ENCODE results near the gene FTO.

The FTO gene

DNA sequence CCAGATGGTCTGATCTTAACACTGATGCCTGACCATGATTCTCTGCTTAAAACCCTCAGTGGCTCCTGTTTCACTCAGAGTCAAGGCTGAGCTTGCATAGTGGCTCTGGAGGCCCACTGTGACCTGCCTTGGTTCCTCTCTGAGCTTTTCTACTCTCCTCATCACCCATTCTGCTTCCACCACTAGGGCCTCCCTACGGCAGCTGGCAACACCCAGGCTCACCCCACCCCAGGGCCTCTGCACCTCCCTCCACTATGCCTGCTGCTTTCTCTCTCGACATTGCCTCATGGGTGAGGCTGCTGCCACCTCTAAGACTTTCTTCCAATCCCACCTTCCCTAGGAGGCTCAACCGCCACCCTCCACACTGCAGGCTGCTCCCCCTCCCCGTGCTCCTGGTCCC lies 455.0 kb downstream of the FTO start:
- Histone ChIP-seq H3K27me3 (replicated peaks; ENCODE audit: insufficient read depth, low read length) (no peaks in the 10 kb centered on the region), H4K20me1 (ENCODE audit: insufficient read depth, low read length) (no peaks in the 10 kb centered on the region), H3K9me3 (replicated peaks; ENCODE audit: insufficient read depth, low read length) (no peaks in the 10 kb centered on the region), H3K9ac (ENCODE audit: low read length) (no peak overlapping the region), H3F3A (ENCODE audit: insufficient read depth, low read length) (no peaks in the 10 kb centered on the region), H3K4me3 (ENCODE audit: low read length) (no peak overlapping the region), H3K4me1 (ENCODE audit: low read length) (no peaks in the 10 kb centered on the region), H2AFZ (ENCODE audit: low read length) (no peak overlapping the region), H3K27ac (ENCODE audit: low read length) (no peak overlapping the region), H3K4me2 (ENCODE audit: low read depth, low read length) (no peak overlapping the region), H3K9me2 (replicated peaks; ENCODE audit: insufficient read depth, low read length) (no peaks in the 10 kb centered on the region), H3K36me3 (replicated peaks; ENCODE audit: insufficient read depth, low read length) (no peaks in the 10 kb centered on the region), H3K79me2 (ENCODE audit: low read length) (no peaks in the 10 kb centered on the region)
- DNase-seq: no peak
- TF ChIP-seq EZH2phosphoT487 (IDR thresholded peaks at IDR 0.05; ENCODE audit: low read length) (no peak), EZH2 (optimal IDR thresholded peaks at IDR 0.05; ENCODE audit: low read depth, low read length) (no peak), CTCF (IDR thresholded peaks at IDR 0.05; ENCODE audit: low read length) (no peak)

GRCh38 chr16:54159490-54160080 lies 455.6 kb downstream of the FTO start:
- no peaks in the 10 kb centered on the region for H3K27me3 ChIP-seq (replicated peaks; ENCODE audit: insufficient read depth, low read length)
- no peaks in the 10 kb centered on the region for H3K9me3 ChIP-seq (replicated peaks; ENCODE audit: insufficient read depth, low read length)
- H3K79me2 ChIP-seq (ENCODE audit: low read length): no peaks in the 10 kb centered on the region
- H2AFZ ChIP-seq (ENCODE audit: low read length): no peak overlapping the region
- no peak for DNase-seq
- no peaks in the 10 kb centered on the region for H3K36me3 ChIP-seq (replicated peaks; ENCODE audit: insufficient read depth, low read length)
- no peaks in the 10 kb centered on the region for H3K9me2 ChIP-seq (replicated peaks; ENCODE audit: insufficient read depth, low read length)
- no peak overlapping the region for H3K27ac ChIP-seq (ENCODE audit: low read length)
- H3K9ac ChIP-seq (ENCODE audit: low read length): no peak overlapping the region
- no peak overlapping the region for H3K4me2 ChIP-seq (ENCODE audit: low read depth, low read length)
- no peaks in the 10 kb centered on the region for H3K4me1 ChIP-seq (ENCODE audit: low read length)
- no peaks in the 10 kb centered on the region for H3F3A ChIP-seq (ENCODE audit: insufficient read depth, low read length)
- no peak overlapping the region for H3K4me3 ChIP-seq (ENCODE audit: low read length)
- no peaks in the 10 kb centered on the region for H4K20me1 ChIP-seq (ENCODE audit: insufficient read depth, low read length)
- no peak for TF ChIP-seq EZH2phosphoT487 (IDR thresholded peaks at IDR 0.05; ENCODE audit: low read length)

- Histone ChIP-seq H3K27ac (ENCODE audit: low read length) (no peak overlapping the region), H3K79me2 (ENCODE audit: low read length) (no peaks in the 10 kb centered on the region), H2AFZ (ENCODE audit: low read length) (no peak overlapping the region), H3K36me3 (replicated peaks; ENCODE audit: insufficient read depth, low read length) (no peaks in the 10 kb centered on the region), H3K4me2 (ENCODE audit: low read depth, low read length) (no peak overlapping the region), H3K4me1 (ENCODE audit: low read length) (no peaks in the 10 kb centered on the region), H4K20me1 (ENCODE audit: insufficient read depth, low read length) (no peaks in the 10 kb centered on the region), H3K9me3 (replicated peaks; ENCODE audit: insufficient read depth, low read length) (no peaks in the 10 kb centered on the region), H3F3A (ENCODE audit: insufficient read depth, low read length) (no peaks in the 10 kb centered on the region), H3K27me3 (replicated peaks; ENCODE audit: insufficient read depth, low read length) (no peaks in the 10 kb centered on the region), H3K9ac (ENCODE audit: low read length) (no peak overlapping the region), H3K9me2 (replicated peaks; ENCODE audit: insufficient read depth, low read length) (no peaks in the 10 kb centered on the region), H3K4me3 (ENCODE audit: low read length) (no peak overlapping the region)
- no peak for DNase-seq
- TF ChIP-seq CTCF (IDR thresholded peaks at IDR 0.05; ENCODE audit: low read length): no peak
- TF ChIP-seq EZH2phosphoT487 (IDR thresholded peaks at IDR 0.05; ENCODE audit: low read length): no peak
- no peak for TF ChIP-seq EZH2 (optimal IDR thresholded peaks at IDR 0.05; ENCODE audit: low read depth, low read length)
Measured at GRCh38 chr16:54160252-54160860, 456.4 kb downstream of the FTO start.
